Spleen (tissue), 7 donors: ENCODE results near the gene TRIM47.

Experiments
- POLR2A ChIP-seq, 3 donors: fragments of 450-650 bp; IDR thresholded peaks; one replicate each; pipeline ENCODE4 v1.5.1; 2017; ENCODE audit warnings: antibody characterized with exemption in 3 of 3, mild to moderate bottlenecking in 1 of 3
- TF ChIP-seq, protein P1 (sequence below), 11 experiments: fragments of 200-600 bp in 7 of 11; fragments of 450-650 bp in 4 of 11; sonication (generic) in 4 of 11; IDR thresholded peaks in 8 of 11; conservative IDR thresholded peaks in 3 of 11; 1 replicate in 7 of 11; 2 replicates in 4 of 11; pipeline versions ENCODE4 v1.4.0 to v1.8.0; 2016 to 2021; ENCODE audit warnings: antibody characterized with exemption in 11 of 11, inconsistent platforms in 4 of 11, mild to moderate bottlenecking in 1 of 11
- donor health status: DM: no; HTN: no; CAD: no; lungs with moderate emphysema.
- donor health status: DM: no; HTN: no; CAD: no.
- donor health status: DM: no; HTN: no; CAD: no.

DNA sequence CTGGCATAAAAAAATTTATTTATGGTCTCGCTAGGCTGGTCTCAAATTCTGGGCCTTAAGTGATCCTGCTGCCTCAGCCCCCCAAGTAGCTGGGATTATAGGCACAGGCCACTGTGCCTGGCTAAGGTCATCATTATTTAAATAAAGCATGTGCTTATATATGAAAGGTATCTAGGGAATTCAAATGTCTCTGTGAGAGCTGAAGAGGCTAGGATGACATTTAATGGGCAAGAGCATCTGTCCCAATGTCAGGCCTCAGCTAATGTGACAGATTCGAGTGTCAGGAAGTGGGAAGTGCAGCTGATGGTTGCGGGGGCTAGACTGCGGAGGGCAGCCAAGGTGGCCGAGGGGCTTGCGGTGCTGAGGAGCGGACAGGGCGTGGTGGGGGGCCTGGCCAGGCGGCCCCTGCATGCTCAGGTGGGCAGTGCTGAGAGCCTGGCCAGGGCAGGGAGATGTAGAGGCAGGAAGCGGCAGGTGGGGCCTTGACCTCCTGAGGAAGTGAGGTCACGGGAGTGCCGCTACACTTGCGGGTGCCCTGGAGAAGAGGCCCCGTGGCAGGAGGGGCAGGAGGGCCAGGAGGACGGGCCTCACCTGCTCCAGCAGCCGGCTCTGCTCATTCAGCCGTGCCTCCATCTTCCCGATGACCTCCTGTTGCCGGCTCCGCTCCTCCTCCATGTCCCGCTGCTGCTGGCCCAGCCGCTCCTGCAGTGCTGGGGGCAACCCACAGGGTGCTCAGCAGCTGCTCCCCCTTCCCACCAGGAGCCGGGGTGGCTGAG, 38.9 kb upstream of the TRIM47 start:
- TF ChIP-seq, protein P1, sequence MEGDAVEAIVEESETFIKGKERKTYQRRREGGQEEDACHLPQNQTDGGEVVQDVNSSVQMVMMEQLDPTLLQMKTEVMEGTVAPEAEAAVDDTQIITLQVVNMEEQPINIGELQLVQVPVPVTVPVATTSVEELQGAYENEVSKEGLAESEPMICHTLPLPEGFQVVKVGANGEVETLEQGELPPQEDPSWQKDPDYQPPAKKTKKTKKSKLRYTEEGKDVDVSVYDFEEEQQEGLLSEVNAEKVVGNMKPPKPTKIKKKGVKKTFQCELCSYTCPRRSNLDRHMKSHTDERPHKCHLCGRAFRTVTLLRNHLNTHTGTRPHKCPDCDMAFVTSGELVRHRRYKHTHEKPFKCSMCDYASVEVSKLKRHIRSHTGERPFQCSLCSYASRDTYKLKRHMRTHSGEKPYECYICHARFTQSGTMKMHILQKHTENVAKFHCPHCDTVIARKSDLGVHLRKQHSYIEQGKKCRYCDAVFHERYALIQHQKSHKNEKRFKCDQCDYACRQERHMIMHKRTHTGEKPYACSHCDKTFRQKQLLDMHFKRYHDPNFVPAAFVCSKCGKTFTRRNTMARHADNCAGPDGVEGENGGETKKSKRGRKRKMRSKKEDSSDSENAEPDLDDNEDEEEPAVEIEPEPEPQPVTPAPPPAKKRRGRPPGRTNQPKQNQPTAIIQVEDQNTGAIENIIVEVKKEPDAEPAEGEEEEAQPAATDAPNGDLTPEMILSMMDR (IDR thresholded peaks at IDR 0.05 in 8 of 11, conservative IDR thresholded peaks at IDR 0.05 in 3 of 11): no peak
- no peak for TF ChIP-seq POLR2A (IDR thresholded peaks at IDR 0.05)
